ENCODE measurements around the gene TMEM181. TPM values are rescaled to one million over a fixed set of nuclear protein-coding genes. Genes with fewer than 3 reads are reported as not detected.
A peak's percentile ranks its signal among the peaks of the same experiment; 100 is the strongest.

TMEM181 gene
- total and polyA plus RNA-seq, 2 of the 13 experiments (the other 11 are each of a cell fraction or from before 2014, with no cell fraction given), result 59.1 to 108 TPM

DNA sequence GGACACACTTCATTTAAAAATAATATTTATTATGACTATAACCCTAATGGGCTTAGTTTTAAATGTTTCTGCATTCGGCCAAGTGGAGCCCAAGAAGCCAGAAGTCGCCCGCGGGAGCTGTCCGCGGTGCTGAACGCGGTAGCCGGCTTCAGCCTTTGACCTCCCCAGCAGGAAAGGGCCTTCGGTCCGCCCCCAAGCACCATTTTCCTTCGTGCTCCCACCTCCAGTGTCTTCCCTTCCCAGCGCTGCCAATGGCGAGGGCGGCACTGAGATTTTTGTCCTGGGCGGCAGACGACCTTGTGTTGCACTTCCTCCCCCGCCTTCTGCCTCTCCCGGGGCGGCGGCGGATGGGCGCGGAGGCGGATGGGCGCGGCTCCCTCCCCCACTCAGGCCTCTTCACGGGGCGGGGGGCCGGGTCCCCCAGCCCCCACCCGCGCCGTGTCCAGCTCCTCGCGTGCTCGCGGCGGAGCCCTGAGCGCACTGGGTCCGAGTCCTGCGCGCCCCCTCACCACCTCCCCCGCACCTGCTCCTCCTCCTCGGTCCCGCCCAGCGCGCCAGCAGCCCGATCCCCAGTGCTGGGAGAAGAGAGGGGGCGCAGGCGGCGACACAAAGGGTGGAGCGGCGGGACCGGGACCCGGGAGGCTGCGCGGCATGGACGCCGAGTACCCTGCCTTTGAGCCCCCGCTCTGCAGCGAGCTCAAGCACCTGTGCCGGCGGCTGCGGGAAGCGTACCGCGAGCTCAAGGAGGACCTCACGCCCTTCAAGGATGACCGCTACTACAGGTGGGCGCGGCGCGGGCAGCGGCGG lies 23.6 kb upstream of the TMEM181 start (continued):
- TF ChIP-seq ZNF17 (CRISPR knock-in tag; IDR thresholded peaks at IDR 0.05) (no peak; the same call in 1 of the 2 replicates), THAP8 (CRISPR knock-in tag; IDR thresholded peaks at IDR 0.05; ENCODE audit: borderline replicate concordance) (no peak), SNAPC4 (CRISPR knock-in tag; IDR thresholded peaks at IDR 0.05) (peak; percentile 93), KLF16 (CRISPR knock-in tag; IDR thresholded peaks at IDR 0.05) (peak in 1 of 2 experiments; percentile 99; a peak in 2 of 4 replicates), ZNF615 (CRISPR knock-in tag; IDR thresholded peaks at IDR 0.05; ENCODE audit: borderline replicate concordance) (no peak), KAT8 (CRISPR knock-in tag; IDR thresholded peaks at IDR 0.05) (peak; percentile 92), RNF219 (CRISPR knock-in tag; IDR thresholded peaks at IDR 0.05) (peak; percentile 73; the same call in 1 of the 2 replicates), ZNF724P (CRISPR knock-in tag; IDR thresholded peaks at IDR 0.05; ENCODE audit: borderline replicate concordance) (0 out of 2 replicates have a peak, but pooled peaks have one; percentile 76), KMT2A (CRISPR knock-in tag; IDR thresholded peaks at IDR 0.05) (peak; percentile 85), CEBPG (CRISPR knock-in tag; IDR thresholded peaks at IDR 0.05) (peak; percentile 17; the same call in 1 of the 2 replicates)

All from HepG2 (cell line).